Measurements from ENCODE around the gene NUDT22.

The NUDT22 gene

DNA sequence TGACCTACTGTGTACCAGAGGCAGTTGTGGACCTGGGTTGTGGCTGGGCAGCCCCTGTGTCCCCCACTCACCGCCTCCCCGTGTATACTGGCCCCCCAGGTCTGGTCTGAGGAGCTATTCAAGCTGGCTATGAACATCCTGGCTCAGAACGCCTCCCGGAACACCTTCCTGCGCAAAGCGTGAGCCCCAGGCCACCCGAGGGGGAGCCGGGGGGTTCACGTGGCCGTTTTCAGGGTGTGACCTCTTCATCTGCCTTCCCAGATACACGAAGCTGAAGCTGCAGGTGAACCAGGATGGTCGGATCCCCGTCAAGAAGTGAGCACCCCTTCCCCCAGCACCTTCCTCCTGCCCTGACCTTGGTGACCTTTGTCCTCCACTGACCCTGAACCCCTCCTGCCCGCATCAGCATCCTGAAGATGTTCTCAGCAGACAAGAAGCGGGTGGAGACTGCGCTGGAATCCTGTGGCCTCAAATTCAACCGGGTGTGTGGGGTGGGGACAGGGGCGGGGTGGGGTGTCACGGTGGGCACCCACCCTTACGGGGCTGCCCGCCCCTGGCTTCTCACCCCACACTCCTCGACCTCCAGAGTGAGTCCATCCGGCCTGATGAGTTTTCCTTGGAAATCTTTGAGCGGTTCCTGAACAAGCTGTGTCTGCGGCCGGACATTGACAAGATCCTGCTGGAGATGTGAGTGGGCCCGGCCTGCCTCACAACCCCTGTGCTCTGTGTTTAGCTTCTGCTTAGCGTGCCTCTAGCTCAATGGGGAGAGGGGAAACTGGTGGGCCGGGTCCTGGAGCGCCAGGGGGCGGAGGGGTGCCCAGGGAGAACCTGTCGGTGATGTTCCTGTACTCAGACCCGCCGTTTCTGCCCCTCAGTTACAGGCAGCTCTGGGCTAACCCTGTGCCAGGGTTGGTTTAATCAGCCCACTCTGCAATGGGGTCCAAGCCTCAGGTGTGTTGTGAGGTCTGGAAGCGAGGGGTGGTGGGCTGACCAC is 29.4 kb downstream of the NUDT22 start:
- no peak for DNase-seq (ENCODE audit: low read depth)

DNA sequence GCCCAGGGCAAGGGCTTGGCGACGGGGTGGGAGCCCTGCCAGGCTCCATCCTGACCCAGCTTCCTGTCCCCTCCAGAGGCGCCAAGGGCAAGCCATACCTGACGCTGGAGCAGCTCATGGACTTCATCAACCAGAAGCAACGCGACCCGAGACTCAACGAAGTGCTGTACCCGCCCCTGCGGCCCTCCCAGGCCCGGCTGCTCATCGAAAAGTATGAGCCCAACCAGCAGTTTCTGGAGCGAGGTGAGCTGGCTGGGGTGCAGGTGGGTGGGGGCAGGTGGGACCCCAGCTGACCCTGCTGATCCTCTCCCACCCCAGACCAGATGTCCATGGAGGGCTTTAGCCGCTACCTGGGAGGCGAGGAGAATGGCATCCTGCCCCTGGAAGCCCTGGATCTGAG is 30.2 kb downstream of the NUDT22 start:
- DNase-seq (ENCODE audit: low read depth): no peak

DNA sequence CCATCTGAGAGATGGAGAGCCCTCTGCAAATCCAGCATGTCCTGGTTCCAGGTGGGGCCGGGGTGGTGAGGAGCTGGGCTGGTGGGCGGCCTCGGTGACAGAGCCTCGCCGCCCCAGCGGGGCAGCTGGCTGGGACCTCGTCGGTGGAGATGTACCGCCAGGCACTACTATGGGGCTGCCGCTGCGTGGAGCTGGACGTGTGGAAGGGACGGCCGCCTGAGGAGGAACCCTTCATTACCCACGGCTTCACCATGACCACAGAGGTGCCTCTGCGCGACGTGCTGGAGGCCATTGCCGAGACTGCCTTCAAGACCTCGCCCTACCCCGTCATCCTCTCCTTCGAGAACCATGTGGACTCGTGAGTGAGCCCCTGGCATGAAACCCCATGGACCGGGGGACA is 32.3 kb downstream of the NUDT22 start:
- DNase-seq (ENCODE audit: low read depth): no peak

DNA sequence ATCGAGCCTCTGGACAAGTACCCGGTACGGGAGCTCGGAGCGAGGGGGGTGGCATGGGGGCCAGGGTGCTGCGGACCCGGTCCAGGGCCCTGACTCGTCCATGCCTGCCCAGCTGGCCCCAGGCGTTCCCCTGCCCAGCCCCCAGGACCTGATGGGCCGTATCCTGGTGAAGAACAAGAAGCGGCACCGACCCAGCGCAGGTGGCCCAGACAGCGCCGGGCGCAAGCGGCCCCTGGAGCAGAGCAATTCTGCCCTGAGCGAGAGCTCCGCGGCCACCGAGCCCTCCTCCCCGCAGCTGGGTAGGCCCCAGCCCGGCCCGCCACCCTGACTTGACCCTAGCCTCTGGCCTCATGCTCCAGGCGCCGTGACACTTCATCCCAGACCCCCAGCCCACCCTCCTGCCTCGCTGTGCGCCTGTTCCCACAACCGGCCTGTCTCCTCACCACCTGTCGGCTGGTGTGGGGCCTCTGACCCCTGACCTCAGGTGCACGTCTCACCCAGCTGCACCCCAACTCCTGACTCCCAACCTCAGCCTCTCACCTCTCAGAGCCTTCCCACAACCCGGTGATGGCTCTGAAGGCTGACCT is 33.0 kb downstream of the NUDT22 start:
- DNase-seq (ENCODE audit: low read depth): no peak

DNA sequence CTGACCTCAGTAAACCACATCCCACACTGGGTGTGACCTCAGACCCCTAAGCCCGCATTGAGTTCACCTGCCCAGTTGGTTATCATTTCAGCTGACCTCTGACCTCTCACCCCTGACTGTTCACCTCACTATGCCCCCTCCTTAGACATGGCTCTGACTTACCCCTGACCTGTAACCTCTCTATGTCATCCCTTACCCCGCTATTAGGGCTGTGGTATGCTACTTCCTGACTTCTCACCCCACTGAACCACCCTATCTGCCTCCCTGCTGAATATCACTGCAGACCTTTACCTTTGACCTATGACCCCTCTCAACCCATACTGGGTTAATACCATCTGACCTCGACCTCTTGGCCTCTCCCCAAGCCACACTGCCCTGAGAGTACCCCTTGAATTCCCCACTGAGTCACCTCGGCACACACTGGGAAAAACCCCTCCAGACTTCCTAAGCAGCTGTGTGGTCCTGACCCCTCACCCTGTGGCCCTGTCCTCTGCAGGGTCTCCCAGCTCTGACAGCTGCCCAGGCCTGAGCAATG is 33.5 kb downstream of the NUDT22 start:
- no peak for DNase-seq (ENCODE audit: low read depth)

DNA sequence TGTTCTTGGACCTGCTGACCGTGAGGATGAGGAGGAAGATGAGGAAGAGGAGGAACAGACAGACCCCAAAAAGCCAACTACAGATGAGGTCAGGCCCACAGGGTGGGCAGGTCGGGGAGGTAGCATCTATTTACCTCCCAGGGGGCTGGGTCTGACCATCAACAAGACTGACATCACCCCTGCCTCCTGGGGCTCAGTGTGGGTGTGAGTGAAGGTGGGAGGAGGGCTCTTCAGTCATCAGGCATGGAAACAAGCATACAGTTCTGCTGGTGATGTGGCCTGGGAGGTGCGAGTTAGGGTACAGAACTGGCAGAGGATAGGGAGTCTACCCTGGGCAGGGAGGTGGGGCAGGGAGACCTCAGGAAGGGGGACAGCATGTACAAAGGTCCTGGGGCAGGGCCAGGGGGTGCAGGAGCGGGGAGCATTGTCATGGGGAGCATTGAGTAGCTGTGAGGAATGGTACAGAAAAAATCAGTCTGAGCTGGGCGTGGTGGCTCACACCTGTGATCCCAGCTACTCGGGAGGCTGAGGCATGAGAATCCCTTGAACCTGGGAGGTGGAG is 34.2 kb downstream of the NUDT22 start:
- DNase-seq (ENCODE audit: low read depth): no peak

DNA sequence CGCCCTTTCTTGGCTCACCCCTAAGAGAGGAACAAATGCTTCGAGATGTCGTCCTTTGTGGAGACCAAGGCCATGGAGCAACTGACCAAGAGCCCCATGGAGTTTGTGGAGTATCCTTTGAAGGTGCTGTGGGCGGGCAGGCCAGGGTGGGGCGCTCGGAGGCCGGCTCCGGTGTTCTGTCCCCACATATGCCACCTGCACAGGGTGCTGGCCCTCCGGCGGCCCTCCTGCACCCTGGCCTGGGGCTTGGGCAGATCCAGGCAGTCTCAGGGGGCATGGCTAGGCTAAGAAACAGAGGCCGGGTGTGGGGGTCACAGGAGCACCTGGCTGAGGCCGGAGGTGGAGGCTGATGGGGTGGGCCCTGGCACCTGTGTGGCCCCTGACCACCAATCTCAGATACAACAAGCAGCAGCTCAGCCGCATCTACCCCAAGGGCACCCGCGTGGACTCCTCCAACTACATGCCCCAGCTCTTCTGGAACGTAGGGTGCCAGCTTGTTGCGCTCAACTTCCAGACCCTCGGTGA is 35.5 kb downstream of the NUDT22 start:
- DNase-seq (ENCODE audit: low read depth): no peak

DNA sequence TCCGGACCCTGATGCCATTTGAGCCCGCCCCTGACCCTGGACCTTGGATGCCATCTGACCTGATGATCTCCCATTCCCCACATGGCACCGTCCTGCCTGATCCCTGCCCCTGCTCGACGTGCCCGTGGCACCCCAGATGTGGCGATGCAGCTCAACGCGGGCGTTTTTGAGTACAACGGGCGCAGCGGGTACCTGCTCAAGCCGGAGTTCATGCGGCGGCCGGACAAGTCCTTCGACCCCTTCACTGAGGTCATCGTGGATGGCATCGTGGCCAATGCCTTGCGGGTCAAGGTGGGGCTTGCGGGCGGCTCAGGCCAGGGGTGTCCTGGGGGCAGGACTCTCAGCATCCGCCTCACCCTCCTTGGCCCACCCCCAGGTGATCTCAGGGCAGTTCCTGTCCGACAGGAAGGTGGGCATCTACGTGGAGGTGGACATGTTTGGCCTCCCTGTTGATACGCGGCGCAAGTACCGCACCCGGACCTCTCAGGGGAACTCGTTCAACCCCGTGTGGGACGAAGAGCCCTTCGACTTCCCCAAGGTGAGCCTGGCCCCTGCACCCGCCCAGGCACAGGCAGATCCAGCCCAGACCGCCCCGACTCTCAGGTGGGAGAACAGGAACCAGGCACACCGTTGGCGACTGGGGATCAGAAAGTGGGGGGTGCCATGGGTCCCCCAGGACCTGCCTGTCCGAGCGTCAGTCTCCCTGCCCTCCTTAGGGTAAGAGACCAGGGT is 36.4 kb downstream of the NUDT22 start:
- no peak for DNase-seq (ENCODE audit: low read depth)

DNA sequence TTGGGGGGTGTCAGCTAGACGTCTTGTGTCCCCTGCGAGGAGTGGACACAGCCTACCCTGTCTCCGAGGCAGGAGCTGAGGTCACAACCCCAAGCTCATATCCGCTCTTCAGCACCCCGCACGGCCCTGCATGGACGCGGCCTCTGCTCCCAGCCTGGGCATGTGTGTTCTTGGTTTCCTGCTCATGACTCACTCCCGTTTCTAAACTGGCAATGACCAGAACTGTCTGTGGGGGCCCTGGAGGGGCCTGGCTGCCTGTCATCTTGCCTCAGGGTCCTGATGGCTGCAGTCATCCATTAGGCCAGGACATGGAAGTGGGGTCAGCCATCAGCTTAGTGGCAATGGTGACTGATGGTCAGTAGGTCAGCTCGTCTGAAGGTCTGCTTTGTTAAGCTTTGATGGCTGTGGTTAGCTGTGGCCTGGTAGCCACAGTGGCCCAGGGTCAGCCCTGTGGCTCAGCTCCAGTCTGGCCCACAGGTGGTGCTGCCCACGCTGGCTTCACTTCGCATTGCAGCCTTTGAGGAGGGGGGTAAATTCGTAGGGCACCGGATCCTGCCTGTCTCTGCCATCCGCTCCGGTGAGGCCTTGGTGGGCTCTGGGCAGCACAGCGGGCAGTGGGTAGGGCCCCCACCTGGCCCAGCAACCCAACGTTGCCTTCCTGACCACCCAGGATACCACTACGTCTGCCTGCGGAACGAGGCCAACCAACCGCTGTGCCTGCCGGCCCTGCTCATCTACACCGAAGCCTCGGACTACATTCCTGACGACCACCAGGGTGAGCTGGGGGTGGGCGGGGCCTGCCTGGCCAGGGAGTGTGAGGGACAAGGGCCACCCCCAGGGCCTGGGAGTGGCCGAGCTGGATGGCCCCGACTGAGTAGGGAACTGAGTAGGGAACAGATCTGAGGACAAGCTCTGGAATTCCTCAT is 37.2 kb downstream of the NUDT22 start:
- peak; percentile 72 for DNase-seq (ENCODE audit: low read depth)

DNA sequence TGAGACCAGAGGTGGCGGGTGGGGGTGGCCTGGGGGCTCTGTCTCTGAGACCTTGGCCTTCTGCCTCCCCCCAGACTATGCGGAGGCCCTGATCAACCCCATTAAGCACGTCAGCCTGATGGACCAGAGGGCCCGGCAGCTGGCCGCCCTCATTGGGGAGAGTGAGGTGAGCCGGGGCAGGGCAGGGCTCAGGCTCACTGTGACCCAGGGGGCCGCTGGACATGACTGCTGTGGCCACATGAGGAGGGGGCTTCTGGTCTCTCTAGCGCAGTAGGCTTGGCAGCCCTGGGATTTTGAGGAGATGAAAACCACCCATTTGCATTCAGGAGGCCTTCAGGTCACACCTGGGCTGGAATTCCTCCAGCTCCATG is 37.9 kb downstream of the NUDT22 start:
- DNase-seq (ENCODE audit: low read depth): no peak

DNA sequence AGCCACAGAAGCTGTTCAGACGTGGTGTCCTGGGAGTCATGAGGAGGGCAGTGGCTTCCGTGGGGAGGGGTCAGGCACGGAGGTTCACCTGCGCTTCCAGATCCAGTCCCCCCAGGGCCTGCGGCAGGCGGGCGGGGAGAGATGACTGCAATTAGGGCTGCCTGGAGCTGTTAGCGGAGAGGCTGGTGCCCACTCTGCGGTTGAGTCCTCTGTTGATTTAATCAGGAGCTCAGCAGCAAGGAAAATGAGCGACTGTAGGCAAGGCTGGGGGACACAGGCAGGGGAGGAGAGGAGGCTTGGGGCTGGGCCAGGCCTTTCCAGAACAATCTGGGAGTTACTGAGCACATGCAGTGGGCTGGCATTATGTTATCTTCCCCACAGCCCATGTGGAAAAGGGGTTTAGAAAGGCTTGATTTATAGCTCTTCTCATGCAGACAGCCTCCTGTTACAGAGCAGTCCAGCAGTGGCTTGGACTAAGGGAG is 38.3 kb downstream of the NUDT22 start:
- no peak for DNase-seq (ENCODE audit: low read depth)

DNA sequence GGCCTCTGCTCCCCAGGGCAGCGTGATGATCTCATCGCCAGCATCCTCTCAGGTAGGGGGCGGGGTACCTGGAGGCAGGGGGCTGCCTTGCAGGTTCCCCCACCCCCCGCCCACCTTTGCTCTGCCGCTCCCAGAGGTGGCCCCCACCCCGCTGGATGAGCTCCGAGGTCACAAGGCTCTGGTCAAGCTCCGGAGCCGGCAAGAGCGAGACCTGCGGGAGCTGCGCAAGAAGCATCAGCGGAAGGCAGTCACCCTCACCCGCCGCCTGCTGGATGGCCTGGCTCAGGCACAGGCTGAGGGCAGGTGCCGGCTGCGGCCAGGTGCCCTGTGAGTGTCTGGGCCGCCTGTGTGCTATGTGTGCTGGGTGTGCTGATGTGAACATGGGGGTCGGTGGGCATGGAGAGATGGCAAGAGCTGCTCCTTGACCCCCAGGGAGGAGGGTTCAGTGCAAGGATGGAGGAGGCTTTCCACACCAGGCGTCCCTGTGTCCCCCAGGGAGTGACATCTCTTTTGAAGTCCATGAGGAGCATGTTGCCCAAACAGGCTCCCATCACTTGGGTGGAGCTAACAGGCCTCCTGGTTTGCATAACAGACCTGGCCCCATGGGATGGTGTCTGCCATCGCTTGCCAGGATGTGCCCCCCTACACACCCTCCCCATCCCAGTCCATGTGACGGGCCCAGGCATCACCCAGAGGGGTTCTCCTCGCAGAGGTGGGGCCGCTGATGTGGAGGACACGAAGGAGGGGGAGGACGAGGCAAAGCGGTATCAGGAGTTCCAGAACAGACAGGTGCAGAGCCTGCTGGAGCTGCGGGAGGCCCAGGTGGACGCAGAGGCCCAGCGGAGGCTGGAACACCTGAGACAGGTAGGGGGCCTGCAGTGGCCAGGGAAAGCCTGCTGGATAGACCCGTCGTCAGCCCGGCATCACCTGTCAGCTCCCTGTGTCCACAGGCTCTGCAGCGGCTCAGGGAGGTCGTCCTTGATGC is 39.4 kb downstream of the NUDT22 start:
- DNase-seq (ENCODE audit: low read depth): no peak

DNA sequence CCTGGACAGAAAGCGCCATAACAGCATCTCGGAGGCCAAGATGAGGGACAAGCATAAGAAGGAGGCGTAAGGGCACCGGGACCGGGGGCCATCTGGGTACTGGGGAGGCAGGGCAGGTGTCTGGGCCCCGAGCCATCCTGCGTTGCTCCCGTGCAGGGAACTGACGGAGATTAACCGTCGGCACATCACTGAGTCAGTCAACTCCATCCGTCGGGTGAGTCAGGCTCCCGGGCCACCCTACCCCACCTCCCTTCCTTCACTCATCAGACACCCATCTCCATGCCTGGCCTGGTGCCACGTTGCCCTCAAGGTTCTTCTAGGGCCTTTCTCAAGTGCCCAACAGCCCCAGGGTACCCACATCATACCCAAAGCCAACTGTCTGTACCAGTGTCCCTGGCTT is 40.3 kb downstream of the NUDT22 start:
- DNase-seq (ENCODE audit: low read depth): peak; percentile 42

DNA sequence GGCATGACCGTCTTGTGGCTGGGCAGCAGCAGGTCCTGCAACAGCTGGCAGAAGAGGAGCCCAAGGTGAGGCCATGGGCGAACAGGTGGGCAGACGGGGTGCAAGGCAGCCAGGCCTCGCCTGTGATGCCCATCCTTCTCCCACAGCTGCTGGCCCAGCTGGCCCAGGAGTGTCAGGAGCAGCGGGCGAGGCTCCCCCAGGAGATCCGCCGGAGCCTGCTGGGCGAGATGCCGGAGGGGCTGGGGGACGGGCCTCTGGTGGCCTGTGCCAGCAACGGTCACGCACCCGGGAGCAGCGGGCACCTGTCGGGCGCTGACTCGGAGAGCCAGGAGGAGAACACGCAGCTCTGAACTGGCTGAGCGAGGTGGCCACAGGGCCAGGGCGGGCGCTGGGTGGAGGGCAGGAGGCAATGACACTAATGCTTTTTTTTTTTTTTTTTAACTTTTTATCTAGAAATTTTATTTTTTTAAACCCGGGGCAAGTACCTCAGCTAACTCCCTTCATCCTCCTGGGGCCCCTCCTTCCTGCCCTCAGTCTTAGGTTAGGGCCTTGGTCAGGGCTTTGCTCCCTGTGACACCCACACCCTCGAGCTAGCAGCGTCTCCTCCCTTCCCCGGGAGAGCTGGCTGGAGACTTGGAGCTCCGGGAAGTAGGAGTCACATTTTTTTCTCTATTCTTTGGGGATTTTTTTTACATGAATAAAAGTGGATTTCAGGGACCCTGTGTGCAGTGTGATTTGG is 41.3 kb downstream of the NUDT22 start:
- DNase-seq (ENCODE audit: low read depth): no peak

DNA sequence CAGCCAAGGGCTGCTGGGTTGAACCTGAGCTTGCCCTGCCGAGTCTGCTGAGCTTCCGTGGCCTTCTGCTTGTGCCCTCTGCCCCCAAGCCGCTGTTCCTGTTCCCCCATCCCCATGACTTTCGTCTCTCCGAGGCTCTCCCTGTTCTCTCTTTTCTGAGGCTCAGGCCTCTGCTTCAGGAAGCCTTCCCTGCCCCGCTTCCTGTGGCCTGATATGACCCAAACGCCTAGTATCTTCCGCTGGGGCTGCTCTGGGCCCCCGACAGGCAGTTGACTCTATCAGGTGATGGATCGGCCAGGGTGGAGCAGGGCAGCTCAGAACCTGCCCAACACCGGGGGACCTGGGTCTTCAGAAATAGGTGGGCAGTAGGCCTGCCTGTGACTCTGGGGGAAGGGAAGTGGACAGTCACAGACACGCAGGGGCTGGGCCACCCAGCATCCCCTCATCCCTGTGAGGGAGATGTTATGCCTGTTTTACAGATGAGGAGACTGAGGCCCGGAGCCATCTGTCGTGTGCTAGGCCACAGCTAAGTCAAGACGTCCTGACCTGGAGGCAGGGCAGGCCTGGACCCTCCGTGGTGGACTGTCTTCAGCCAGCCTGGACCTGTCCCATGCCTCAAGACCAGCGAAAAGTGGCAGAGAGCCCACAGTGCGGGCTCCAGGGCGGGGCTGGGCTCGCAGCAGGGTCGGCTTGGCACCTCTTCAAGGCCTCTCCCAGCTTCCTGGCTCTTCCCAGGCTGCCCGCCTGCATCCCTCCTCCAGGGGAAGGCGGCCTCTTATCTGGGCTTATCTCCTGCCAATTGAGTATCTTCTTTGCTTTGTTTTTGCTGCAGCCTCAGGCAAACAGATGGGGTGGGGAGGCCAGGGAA is 42.2 kb downstream of the NUDT22 start:
- peak; percentile 85 for DNase-seq (ENCODE audit: low read depth)

DNA sequence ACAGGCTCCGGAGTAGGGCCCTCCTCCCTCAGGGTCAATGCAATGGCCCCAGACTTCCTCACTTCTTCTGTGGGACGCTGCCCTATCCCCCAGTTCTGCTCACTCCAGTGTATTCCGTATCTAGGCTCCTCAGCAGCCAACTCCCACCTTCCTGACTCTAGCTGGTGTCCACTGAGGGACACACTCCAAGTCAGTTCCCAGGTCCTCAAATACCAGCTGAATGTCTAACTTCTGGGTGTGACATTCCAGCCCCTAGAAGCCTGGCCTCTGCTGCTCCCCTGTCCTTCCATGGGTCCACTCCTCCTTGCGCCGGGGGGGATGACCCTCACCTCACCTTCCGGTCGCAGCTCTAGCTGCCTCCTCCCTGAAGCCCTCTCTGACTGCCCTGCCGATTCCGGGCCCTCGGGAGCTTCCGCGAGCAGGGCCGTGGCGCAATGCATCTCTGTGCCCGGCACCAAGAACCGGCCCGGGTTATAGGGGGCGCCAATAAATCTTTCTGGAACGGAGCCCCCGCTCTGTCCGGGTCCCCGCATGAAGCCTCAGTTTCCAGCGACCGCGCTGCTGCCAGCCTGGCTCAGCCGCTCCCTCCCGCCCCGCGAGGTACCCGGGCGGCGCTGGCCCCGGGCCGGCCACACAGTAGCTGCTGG is 42.9 kb downstream of the NUDT22 start:
- peak; percentile 75 for DNase-seq (ENCODE audit: low read depth)

DNA sequence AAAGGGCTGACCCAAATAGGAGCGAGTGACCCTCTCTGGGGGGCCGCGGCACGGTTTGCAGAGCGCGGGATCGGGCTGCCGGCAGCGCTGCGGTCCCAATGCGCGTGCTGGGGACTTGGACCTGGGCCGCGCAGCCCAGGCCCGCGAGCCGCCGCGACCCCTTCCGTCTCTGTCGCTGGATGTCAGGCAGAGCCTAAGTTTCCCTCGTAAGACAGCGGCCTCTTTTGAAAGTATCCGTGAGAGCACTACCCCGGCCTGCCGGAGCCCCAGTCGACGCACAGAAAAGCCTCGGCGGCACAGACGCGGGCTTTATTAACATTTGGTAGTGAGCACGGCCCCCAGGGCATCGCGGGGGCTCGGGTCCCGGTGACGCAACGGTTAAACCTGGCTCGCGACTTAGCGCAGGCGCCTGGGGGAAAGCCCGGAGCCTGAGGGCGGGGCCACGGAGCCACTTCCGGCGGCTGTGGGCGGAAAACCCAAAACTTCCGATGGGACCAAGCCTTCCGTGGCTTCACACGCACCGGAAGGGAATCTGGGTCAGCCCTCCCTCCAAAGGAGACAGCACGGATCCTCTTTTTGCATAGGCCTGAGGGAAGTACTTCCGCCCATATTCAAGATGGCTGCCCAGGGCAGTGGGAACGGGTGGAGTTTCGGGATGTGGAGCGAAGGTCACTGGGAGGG is 43.6 kb downstream of the NUDT22 start:
- DNase-seq (ENCODE audit: low read depth): peak; percentile 100

Data from EH (cell line).